A673 (cell line): Measurements from ENCODE around the gene PCDHGA12.

Experiments
- EZH2 ChIP-seq: fragments of 200-600 bp; sonication (generic); IDR thresholded peaks from 2 replicates; pipeline ENCODE4 v1.6.1; 2017; ENCODE audit warnings: borderline replicate concordance, low read depth, mild to moderate bottlenecking, mixed read lengths, antibody characterized with exemption, low read length; ENCODE audit not compliant: poor library complexity, severe bottlenecking
- TF ChIP-seq, protein P1 (sequence below): fragments of 300-800, 200-600 bp; sonication (generic); conservative IDR thresholded peaks from 2 replicates; pipeline ENCODE4 v1.5.1; 2017; ENCODE audit warnings: low read depth, mild to moderate bottlenecking, antibody characterized with exemption, low read length, moderate library complexity, mixed read lengths

DNA sequence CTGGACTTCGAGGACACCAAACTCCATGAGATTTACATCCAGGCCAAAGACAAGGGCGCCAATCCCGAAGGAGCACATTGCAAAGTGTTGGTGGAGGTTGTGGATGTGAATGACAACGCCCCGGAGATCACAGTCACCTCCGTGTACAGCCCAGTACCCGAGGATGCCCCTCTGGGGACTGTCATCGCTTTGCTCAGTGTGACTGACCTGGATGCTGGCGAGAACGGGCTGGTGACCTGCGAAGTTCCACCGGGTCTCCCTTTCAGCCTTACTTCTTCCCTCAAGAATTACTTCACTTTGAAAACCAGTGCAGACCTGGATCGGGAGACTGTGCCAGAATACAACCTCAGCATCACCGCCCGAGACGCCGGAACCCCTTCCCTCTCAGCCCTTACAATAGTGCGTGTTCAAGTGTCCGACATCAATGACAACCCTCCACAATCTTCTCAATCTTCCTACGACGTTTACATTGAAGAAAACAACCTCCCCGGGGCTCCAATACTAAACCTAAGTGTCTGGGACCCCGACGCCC, 46.8 kb downstream of the PCDHGA12 start:
- TF ChIP-seq, protein P1, sequence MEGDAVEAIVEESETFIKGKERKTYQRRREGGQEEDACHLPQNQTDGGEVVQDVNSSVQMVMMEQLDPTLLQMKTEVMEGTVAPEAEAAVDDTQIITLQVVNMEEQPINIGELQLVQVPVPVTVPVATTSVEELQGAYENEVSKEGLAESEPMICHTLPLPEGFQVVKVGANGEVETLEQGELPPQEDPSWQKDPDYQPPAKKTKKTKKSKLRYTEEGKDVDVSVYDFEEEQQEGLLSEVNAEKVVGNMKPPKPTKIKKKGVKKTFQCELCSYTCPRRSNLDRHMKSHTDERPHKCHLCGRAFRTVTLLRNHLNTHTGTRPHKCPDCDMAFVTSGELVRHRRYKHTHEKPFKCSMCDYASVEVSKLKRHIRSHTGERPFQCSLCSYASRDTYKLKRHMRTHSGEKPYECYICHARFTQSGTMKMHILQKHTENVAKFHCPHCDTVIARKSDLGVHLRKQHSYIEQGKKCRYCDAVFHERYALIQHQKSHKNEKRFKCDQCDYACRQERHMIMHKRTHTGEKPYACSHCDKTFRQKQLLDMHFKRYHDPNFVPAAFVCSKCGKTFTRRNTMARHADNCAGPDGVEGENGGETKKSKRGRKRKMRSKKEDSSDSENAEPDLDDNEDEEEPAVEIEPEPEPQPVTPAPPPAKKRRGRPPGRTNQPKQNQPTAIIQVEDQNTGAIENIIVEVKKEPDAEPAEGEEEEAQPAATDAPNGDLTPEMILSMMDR: no peak
- TF ChIP-seq EZH2: no peak
